NCI-H1417 treated with DMSO at 0.1 percent for 48 hours (cell line): ENCODE measurements around the gene NR4A2.
"Not testable (repeated sequence)": the region's sequence is repeated elsewhere in the genome, so short reads cannot be mapped to it uniquely, and the experiment has no call there.

Experiments used
- DNase-seq: peaks from one replicate; lab custom pipeline; 2025; lab: John Stamatoyannopoulos, UW

The NR4A2 gene

DNA sequence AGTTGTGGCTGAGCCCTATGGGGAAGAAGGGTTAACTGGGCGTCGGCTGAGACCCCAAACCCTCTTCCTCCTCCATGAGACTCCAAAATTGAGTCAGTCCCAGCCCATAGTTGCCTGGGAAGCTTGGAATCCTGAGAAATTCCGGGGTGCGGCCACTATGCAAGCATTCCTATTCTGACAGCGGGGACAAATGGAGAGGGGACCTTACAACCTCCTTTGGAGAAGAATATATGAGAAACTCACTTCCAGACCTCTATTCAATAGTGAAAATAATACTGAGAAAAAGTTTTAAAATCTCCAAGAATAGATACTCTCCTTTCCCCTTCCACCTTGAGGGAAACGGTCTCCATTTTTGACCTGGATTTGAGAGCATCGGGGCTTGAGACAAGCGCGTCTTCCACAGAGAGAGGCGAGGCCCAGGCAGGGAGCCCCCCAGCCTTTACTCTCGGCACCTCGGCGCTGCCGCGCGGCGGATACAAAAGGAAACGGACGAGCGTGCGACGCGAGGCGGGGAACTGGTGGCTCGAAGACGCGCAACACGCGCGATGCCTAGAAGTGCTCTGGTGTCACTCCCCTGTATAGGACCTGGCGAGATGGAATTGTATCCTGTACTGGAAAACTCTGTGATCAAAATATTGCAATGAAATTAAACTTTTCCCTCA, 11.1 kb downstream of the NR4A2 start:
- no peak for DNase-seq

DNA sequence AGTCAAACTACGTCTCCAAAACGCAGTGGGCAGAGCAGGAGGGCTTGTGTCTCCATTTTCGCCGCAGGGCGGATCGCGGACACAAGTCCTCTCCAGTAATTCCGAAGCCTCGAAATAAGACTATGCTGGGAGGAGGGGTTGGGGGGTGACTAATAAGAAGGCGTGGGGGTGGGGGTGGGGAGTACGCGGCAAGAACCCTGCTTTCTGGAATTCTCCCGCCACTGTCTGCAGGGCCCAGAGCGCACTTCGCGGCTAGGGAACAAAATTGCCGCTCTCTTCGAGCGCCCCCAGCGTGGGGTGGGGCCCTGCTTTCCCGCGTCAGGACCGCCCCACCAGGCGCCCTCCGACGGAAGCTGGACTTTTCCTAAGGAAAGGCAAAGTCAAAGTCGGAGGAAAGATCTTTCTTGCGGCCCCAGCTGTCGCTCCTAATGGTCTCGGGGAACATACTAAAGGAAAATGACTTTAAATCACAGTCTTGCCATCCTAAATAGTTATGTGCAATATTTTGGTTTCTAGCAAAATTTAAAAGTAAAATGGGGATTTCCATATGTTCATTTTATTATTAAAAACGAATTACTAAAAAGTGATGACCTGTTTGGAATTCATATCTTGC, 11.9 kb downstream of the NR4A2 start:
- no peak for DNase-seq

DNA sequence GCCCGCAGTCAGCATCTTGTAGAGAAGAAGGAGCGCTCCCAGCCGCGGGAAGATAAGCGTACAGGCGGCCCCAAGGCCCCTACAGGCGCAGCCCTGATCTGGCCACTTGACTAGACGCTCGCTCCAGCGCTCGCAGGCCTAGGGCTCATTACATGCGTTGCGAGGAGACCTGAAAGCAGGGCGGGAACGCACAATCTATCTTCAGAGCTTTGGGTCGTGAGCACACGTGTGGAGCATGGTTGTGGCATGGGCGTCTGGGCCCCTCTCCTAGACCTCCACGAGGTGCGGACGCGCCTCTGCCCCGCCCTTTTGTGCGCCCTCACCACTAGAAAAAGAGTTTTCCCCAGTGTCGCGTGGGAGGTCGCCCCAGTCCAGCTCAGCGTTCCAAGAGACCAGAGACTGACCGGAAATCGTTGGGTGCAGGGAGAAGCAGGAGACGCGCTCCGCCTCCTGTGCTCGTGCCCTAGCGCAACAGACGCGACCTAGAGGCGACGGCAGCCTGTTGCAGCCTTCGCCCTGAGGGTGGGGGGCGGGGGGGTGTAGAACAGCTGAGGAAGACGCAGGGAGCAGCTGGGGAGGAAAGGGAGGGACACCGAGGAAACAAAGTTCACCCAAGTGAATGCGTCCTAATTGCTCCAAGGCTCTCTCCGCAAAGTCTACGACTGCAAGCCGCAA, 12.6 kb downstream of the NR4A2 start:
- no peak for DNase-seq

DNA sequence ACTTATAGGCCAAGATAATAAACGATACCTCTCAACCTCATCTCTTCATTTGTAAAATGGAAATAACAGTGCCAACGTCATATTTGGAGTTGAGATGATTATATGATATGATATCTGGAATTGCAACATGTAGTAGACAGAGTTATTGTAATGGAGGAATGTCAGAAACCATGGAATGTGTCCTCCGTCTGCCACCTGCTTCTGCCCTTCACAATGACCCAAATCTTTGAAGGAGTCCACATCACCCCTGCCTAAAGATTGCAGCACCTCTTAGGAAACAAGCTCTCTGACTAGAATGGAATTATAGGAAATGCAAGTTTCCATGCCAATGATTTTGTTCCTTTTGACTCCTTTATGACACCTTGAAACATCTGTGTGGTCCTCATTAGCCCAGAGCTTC, 14.9 kb downstream of the NR4A2 start:
- no peak for DNase-seq

DNA sequence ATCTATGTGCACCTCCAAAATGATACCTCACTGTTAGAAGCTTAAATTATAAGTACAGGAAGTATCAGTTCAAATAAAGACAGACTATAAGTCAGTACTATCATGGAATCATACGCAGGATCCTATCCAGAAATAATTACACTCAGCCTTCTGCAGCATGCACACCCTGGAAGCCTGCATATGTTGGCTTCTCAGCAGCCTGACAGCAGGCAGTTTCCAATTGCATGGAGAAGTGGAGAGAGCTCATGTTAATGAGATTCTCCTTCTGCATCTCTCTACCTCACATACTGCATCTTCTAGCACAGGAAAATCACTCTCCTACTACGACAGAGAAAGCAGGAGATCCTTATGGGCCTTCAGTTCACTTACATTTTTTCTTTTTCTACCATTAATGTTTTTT, 20.5 kb downstream of the NR4A2 start:
- no peak for DNase-seq

DNA sequence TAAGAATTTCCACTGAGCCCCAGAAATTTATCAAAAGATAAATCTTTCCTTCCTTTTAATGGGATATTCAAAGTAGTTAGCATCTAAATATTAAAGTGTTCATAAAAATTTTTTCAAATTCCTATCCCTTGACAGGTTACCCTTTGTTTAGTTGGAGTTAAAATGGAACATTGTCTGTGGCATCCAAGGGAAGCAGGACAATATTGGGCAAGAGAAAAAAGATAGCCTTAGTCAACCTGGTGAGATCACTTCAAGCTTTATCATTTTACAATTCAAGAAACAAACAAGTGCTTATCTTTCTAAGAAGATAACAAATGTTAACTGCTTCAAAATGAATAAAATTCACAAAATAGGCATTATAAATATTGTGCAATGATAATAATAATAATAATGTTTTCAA, 21.7 kb downstream of the NR4A2 start:
- no peak for DNase-seq

DNA sequence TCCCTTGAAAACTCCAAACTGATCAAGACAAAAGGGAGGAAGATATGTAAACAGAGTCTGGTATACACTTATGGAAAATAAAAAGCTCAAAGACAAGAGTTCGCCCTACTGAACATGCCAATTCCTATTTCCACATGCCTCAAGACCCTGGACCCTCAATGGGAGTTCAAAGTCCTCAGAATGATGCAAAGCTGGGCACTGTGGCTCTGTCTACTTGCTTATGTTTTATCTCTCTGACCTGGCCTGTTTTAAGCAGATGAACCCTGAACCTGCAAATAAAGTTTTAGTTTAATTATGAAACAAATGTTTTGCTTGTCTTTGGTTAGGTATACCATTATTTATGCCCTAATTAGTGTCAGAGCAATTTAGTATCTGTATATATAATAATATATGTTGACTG, 22.6 kb downstream of the NR4A2 start:
- no peak for DNase-seq

DNA sequence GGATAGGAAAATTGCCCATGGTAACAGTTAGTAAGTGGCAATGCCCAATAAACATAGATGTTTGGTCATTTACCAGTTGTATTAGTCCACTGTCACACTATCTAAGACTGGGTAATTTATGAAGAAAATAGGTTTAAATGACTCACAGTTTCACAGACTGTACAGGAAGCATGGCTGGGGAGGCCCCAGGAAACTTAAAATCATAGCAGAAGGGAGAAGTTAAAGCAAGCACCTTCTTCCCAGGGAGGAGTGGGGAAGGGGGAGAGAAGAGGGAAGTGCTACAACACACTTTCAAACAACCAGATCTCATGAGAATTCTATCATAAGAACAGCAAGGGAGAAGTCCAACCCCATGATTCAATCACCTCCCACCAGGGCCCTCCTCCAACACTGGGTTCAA, 23.4 kb downstream of the NR4A2 start:
- no peak for DNase-seq

DNA sequence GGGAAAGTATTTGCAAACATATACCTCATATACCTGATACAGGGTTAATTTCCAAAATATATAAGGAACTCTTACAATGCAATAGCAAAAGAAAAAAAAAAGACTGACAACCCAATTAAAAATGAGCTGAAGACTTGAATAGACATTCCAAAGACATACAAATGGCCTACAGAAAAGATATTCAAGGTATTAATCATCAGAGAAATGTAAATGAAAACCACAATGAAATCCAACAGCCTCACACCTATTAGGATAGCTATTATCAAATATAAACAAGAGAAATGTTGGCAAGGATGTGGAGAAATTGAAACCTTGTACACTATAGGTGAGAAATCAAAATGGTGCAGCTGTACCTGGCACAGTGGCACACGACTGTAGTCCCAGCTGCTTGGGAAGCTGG, 25.7 kb downstream of the NR4A2 start:
- no peak for DNase-seq

DNA sequence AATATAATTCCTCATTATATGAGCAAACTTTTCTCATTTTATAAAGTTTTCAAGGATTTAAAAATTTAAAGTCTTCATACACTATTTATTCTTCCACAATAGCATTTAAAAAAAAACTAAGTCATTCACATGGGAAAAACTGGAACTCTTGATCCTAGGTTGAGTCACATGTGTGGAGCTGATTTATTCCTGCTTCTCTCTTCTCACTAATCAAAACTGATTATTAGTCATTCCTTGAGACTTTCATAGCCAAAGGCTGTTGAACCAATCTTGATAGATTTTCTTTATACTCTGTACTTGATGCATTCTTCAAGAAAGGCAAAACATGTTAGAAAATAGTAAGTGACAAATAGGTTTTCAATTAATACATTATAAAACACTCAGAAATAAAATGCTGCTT, 27.4 kb downstream of the NR4A2 start:
- no peak for DNase-seq

DNA sequence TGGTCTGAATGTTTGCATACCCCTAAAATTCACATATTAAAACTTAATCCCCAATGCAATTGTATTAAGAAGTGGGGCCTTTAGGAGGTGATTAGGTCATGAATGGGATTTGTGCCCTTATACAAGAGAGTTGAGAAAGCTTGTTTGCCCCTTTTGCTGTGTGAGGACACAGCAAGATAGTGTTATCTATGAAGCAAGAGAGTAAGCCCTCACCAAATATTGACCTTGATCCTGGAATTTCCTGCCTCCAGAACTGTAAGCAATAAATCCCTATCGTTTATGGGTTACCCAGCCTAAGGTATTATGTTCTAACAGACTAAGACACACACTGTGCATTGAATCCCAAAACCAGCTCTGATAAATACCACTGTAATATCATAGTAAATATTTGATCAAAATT, 32.2 kb downstream of the NR4A2 start:
- no peak for DNase-seq

DNA sequence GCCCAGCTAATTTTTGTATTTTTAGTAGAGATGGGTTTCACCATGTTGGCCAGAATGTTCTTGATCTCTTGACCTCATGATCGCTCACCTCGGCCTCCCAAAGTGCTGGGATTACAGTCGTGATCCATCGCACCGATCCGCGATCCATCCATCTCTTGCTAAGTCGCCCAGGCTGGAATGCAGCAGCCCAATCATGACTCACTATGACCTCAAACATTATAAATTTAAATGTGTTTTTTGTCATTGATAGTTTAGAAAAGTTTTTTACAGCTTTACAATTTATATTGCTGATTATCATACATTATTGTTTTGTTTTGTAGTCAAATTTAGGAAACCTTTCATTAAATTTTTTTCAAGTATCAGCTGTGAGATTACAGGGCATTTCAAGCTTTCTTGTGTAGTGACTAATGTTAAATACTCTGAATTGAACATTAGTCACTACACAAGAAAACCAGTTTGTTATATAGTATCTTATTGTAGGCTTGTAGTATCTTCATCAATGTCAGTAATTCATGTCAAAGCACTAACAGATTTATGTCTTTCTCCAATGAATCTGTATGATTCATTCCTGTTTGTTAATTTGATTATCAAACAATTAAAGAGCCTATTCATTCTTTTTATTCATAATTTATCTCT, 37.5 kb downstream of the NR4A2 start:
- no peak for DNase-seq

DNA sequence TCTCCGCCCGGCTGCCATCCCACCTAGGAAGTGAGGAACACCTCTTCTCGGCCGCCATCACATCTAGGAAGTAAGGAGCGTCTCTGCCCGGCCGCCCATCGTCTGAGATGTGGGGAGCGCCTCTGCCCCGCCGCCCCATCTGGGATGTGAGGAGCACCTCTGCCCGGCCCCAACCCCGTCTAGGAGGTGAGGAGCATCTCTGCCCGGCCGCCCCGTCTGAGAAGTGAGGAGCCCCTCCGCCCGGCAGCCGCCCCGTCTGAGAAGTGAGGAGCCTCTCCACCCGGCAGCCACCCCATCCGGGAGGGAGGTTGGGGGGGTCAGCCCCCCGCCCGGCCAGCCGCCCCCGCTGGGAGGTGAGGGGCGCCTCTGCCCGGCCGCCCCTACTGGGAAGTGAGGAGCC, 39.1 kb downstream of the NR4A2 start:
- not testable (repeated sequence) for DNase-seq

DNA sequence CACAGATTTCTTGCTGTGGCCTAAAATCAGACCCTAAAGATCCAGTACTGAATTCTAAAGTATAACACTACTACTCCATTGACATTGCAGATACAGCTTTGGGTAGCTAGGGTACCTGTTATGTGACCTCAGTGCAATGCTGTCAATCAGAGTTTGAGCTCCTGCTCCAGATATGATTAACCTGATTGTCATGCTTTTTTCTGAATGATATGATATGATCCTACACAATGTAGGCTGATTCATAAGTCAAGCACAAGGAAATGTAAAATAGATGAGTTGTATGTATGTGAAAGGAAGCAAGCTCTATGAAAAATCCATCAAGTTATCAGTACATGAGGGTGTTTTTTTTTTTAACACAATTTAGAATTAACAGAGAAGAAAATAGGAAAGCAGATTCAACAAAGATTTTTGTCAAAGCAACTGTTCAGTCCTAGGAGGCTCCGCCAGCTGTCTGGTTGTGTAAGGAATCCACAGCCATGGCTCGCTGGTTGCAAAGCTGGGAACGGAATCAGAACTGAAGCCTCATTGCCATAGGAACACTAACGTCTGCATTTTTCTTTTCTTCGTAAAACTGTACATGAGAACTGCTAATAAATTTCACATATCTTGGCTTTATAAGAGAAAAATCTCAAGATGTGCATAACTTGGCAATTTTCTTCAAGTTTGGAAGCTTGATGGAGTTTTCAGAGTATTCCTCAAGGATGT, 52.9 kb downstream of the NR4A2 start:
- DNase-seq = no peak
